Inflammatory macrophage treated with lipopolysaccharide for 1 hour (primary cell): ENCODE data around the gene RASGRP2.

Source experiments
- DNase-seq, 2 donors: peaks; one replicate each; pipeline ENCODE4 v3.0.0-alpha.2; 2020 to 2022

The RASGRP2 gene

GRCh38 chr11:64739871-64740270, 4.1 kb downstream of the RASGRP2 start:
- no peak for DNase-seq

GRCh38 chr11:64736654-64737053, 7.3 kb downstream of the RASGRP2 start:
- DNase-seq = no peak

GRCh38 chr11:64735725-64736259, 8.2 kb downstream of the RASGRP2 start:
- no peak for DNase-seq

GRCh38 chr11:64734811-64735724, 8.9 kb downstream of the RASGRP2 start:
- DNase-seq = no peak

DNA sequence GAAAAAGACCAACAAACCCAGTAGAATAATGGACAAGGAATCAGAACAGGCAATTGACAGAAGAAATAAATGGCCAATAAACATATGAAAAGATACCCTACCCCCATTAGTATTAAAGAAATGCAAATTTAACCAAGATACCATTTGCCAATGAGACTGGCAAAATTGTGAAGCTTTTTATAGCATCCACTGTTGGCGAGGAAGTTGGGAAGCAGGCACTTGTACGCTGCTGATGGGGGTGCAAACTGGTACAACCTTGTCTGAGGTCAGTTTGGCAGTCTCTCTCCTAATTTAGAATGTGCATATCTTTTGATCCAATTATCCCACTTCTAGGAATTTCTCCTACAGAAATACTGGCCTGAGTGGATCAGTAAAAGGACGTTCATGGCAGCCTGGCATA, 12.3 kb downstream of the RASGRP2 start:
- DNase-seq = no peak

DNA sequence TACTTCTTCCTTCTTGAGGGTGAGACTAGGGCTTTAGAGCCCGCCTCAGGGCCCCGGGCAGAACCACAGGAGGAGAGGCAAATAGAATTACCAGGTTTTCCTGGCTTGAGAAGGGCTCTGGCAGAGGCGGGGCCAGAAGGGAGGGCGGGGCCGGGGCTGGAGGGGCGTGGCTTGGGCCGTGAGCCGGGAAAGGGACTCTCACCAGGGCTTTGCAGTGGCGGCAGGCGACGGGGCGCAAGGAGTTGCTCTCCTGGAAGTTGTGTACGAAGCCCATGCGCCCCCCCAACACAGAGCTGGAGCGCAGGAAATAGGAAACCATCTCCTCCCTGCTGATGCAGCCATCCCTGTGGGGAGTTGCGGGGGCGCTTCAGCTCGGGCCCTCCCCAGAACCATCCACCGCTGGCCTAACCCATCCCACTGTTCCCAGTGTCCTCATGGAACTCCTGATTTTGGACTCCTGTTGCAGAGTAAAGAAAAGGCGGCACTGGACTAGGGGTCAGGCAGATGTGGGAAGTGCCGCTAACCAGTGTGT, 14.0 kb downstream of the RASGRP2 start:
- peak in 1 of 2 donors; percentile 34 for DNase-seq

- DNase-seq = no peak
Observed at GRCh38 chr11:64728757-64729365, 15.1 kb downstream of the RASGRP2 start.

DNA sequence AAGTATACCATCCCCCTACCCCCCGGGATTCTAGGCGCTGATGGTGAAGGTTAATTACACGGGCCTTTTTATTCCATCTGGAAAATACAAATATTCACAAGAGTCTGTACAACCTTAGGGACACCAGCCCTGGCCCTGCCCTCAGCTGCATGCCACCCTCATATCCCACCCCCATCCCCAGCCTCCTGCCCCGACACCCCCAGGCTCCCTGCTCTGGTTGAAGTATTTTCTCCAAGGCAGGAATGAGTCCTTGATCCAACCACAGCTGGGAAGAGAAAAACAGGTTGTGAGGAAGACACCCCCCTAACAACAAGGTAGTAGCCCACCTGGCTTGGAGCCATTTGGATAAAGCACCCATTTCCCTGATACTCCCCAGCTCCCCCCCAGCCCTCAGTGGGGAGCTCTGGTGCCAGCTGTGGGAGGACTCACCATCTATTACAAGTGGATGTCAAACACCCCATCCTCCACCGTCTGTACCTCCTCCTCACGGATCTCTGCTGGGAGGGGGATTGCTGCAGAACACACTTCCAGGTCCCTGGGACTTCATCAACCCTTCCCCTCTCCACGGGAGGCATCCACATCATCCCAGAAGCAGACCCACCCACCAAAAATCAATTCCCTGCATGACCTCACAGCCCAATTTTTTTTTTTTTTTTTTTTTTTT, 16.9 kb downstream of the RASGRP2 start:
- no peak for DNase-seq

GRCh38 chr11:64726211-64726641, 17.7 kb downstream of the RASGRP2 start:
- no peak for DNase-seq

DNA sequence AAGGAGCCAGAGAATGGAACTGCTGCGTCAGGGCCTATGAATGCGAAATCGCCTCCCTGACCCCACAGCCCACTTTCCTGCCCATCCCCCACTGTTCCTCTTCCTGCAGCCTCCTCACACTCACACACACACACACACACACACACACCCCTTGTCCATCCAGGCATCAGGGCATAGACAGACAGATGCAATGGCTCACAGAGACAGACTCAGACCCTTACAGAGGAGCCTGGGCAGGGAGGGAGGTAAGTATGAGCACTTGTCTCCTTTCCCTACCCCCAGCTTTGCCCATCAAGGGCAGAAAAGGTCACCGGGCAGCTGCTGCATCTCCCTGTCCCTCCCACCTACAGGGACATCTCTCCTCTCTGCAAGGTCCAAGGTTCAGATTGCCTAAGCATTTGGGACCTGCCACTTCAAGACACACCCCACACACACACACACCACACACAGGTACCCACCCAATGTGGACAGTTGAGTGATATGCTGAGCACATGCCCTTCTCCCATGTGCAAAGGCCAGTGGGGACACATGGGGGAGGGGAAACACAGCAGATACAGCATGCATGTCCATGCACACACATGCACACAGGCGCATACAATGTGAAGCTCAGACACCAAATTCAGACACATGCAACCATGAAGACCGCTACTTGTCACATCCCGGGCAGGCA, 18.9 kb downstream of the RASGRP2 start:
- no peak for DNase-seq

- no peak for DNase-seq
Observed at GRCh38 chr11:64723907-64724862, 19.8 kb downstream of the RASGRP2 start.

- peak; percentile 62 to 78 for DNase-seq
Observed at GRCh38 chr11:64723117-64723906, 20.6 kb downstream of the RASGRP2 start, which contains the start of gene NRXN2. Gene NRXN2, minus strand, starts transcription at chr11:64723197. Its CDS starts 9,498 bp downstream, at chr11:64713699.

DNA sequence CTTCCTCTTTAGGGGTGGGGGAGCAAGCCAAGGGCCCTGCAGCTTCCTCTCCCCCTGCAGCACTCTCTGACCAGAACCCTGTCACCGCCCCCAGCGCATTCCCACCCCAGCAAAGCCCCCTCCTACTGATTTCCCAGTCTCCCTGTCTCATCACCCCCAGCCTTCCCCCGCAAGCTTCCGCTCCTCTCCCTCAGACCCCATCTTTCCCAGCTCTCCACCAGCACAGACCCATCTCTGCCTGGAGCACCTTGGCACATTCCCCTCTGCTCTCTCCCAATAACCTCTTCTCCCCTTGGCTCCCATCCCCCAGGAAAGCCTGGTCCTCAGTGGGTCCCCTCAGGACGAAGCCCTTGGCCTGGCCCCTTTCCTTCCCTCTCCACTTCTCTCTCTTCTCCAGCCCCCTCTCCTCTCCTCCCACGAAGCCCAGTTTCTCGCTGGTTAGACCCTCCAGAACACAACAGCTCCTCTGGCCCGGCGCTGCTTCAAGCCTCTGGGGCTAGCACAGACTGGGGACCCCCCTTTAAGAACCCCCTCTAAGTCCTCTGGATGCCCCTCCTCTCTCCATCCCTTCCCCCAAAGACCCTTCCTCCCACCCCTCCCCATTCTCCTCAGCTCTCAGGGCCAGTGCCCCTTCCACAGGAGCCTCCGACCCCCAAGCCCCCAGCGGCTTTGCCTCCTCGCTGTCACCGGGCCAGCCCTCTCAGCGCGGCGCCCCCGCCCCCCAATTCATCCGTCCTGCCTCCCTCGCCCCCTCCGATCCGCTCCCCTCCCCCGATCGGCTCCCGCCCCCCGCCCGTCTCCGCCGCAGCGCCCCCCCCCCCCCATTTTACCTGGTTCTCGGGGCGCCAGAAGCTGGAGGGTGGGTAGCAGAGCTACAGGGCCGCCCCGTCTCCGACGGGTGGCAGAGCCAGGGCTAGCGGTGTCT, 21.5 kb downstream of the RASGRP2 start:
- DNase-seq = no peak

DNA sequence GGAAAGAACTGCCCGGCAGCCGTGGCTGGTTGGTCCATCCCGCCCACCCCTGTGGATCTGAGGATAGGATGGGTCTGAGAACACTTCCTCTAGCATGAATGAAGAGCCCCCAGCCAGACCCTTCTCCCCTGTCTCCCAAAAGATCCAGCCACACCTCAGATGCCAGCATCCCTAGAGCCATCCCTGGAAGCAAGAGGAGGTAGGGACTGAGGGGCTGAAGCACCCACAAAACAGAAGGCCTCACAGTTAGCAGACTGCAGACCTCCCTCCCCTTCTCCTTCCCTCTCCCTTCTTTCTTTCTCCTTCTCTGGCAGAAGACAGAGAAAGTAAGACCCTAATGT, 22.6 kb downstream of the RASGRP2 start:
- no peak for DNase-seq

DNA sequence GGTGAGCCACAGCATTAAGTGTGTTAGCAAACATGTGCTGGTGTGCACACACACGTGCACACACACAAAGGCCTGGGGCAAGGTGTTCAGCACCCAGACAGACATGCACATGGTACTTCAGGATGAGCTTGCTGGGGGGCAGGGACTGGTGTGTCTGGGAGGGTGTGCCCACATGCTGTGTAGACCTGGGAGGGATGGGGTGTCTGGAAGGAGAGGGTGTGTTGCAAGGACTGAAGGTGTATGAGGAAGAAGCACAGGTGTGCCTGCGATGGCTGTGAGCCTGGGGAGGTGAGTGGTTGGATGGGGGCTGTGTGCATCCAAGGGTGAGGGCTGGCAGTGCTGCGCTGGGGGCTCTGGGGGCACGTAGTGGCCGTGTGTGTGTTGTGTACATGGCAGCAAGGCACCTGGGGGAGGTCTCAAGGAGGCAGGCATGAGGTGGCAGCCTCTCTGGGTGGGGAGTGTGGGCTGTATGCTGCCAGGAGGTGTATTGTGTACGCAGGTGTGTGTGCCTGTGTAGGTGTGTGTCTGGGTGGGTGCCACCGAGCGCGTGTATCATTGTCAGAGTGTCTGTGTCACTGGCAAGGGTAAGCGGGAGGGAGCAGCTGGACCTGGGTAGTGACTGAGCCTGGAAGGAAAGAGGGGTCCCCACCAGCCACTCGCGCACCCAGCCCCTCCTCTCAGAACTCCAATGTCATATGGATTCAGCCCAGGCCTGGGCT, 23.1 kb downstream of the RASGRP2 start:
- DNase-seq = no peak

DNA sequence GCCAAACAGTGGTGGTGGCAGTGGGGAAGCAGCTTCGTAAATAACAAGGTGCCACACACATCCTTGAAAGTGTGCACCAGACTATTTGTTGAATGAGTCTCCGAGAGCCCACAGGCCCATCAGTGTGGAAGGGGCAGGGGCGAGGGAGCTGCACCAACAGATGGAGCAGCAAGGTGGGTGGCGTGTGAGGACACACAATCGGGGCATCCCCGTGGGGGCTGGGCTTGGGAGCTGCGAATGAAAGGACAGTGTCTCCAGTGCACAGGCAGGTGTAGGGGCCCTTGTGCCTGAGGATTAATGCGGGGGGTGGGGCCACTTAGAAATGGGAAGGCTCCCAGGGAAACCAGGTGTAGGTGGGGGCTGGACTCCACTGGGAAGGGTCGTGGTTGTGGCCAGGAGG, 23.8 kb downstream of the RASGRP2 start:
- DNase-seq = no peak

- DNase-seq = no peak
Observed at GRCh38 chr11:64719406-64719805, 24.5 kb downstream of the RASGRP2 start.

GRCh38 chr11:64718780-64719124, 25.2 kb downstream of the RASGRP2 start:
- no peak for DNase-seq
